Mucosa of stomach (tissue), 1 donor: Measurements from ENCODE around the gene LRRTM4.

ENCODE experiments used
- H3K27me3 ChIP-seq: one replicate; pipeline ENCODE4 v1.7.0; 2013; ENCODE audit warnings: mild to moderate bottlenecking, low read length; ENCODE audit not compliant: control insufficient read depth, insufficient read depth
- H3K36me3 ChIP-seq: one replicate; pipeline ENCODE4 v1.7.0; 2013; ENCODE audit warnings: low read length; ENCODE audit not compliant: control insufficient read depth, insufficient read depth
- H3K4me1 ChIP-seq: one replicate; pipeline ENCODE4 v1.7.0; 2013; ENCODE audit warnings: mild to moderate bottlenecking, low read length; ENCODE audit not compliant: control insufficient read depth, insufficient read depth
- H3K4me3 ChIP-seq: one replicate; pipeline ENCODE4 v1.7.0; 2013; ENCODE audit warnings: low read length
- H3K9ac ChIP-seq: one replicate; pipeline ENCODE4 v1.7.0; 2013; ENCODE audit warnings: mild to moderate bottlenecking, low read length, moderate library complexity
- H3K9me3 ChIP-seq: one replicate; pipeline ENCODE4 v1.7.0; 2013; ENCODE audit warnings: mild to moderate bottlenecking, low read length, moderate library complexity; ENCODE audit not compliant: control insufficient read depth
- donor health status: Pancreatic carcinoma.

LRRTM4 gene

DNA sequence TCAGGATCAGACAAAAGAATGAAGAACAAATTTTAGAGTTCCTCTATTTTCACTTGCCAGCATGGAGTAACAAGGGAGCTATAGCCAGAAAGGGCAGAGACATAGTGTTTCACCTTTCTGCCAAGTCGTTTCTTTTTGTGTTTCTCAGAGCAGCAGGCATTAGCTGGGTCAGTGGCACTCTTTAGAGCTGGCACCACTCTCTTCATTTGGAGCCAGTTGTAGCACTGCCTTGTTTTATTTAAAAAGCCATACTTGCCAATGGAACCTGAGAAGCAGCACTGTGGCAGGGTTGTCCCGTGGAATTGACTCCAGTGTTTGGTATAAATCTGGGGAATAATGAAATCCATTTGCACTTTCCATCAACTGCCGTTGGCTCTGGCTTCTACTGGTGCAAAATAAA, 64.0 kb downstream of the LRRTM4 start:
- no peak overlapping the region for H3K4me3 ChIP-seq
- no peaks in the 10 kb centered on the region for H3K4me1 ChIP-seq
- no peaks in the 10 kb centered on the region for H3K9me3 ChIP-seq
- H3K36me3 ChIP-seq, result no peaks in the 10 kb centered on the region
- no peaks in the 10 kb centered on the region for H3K27me3 ChIP-seq
- no peak overlapping the region for H3K9ac ChIP-seq

DNA sequence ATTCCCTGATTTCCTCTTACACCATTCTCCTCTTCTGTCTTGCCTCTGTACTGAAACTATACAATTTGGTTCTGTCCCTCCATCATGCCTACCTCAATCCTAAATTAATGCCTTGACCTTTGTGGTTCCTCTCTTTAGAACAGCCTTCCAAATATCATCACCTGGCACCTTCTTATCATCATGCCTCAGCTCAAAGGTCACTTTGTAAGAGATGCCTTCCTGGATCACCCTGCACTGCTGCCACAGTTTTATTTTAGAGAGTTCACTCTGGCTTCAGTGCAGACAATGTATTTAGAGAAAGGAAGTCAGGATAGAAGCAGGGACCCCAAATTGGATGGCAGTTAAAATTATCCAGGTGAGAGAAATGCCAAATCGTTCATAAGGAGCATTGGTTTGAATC, 64.5 kb downstream of the LRRTM4 start:
- no peaks in the 10 kb centered on the region for H3K9me3 ChIP-seq
- H3K9ac ChIP-seq, result no peak overlapping the region
- H3K36me3 ChIP-seq, result no peaks in the 10 kb centered on the region
- no peak overlapping the region for H3K4me3 ChIP-seq
- no peaks in the 10 kb centered on the region for H3K27me3 ChIP-seq
- no peaks in the 10 kb centered on the region for H3K4me1 ChIP-seq

DNA sequence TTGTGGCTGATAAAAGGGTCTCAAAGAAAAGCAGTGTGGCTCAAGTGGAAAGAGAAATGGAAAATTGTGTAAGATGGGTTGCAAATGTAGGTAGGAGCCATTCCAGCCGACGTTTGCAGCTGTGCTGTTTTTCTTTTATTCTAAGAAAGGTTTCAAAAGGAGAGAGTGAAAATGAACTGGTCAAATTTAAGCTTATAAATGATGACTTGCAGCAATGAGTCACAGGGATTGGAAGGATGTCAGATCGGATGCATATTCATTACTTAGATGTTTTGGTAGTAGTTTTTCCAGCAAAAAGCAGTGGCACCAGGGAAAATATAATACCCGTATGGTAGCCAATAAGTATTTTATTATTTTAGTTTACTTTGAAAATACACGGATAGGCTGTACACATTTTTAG, 79.1 kb downstream of the LRRTM4 start:
- H3K27me3 ChIP-seq, result no peaks in the 10 kb centered on the region
- no peaks in the 10 kb centered on the region for H3K9me3 ChIP-seq
- H3K36me3 ChIP-seq, result no peaks in the 10 kb centered on the region
- no peak overlapping the region for H3K4me3 ChIP-seq
- H3K4me1 ChIP-seq, result no peaks in the 10 kb centered on the region
- H3K9ac ChIP-seq, result no peak overlapping the region

DNA sequence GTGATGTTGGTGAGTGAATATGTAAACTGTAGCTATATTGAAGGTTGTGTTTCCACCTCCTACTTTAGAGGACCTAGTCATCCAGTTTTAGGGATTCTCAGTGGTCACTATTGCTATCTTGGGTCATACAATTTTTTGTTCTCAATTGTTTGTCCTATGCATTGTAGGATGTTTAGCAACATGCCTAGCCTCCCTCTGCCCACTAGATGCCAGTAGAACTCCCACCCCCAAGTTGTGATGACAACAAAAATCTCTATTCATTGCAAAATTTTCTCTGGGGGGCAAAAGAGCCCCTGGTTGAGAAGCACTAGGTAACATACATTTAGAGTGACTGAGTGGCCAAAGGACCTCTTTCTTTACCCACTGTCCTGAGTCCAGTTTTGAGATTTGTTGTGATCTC, 87.3 kb downstream of the LRRTM4 start:
- Histone ChIP-seq H3K36me3 (no peaks in the 10 kb centered on the region), H3K4me1 (no peaks in the 10 kb centered on the region), H3K9me3 (no peaks in the 10 kb centered on the region), H3K27me3 (no peaks in the 10 kb centered on the region), H3K4me3 (no peak overlapping the region), H3K9ac (no peak overlapping the region)

DNA sequence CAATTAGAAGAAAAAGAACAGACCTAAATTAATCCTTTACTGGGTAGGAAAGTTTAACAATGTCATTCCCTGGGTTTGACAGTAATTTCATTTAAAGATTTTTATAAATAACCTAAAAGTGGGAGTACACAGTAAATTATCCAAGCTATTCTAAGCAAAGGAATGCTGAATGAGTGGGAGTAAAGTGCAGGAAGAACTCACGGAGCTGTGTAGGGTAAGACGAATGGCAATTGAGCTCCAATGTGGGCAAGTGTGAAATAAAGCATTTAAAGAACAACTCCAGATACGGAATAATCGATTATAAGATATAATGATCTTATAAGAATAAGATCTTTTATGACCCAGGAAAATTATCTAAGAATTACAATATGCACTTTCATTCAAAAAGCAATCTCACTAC, 93.2 kb downstream of the LRRTM4 start:
- Histone ChIP-seq H3K9me3 (no peaks in the 10 kb centered on the region), H3K4me3 (no peak overlapping the region), H3K27me3 (no peaks in the 10 kb centered on the region), H3K9ac (no peak overlapping the region), H3K36me3 (no peaks in the 10 kb centered on the region), H3K4me1 (no peaks in the 10 kb centered on the region)

DNA sequence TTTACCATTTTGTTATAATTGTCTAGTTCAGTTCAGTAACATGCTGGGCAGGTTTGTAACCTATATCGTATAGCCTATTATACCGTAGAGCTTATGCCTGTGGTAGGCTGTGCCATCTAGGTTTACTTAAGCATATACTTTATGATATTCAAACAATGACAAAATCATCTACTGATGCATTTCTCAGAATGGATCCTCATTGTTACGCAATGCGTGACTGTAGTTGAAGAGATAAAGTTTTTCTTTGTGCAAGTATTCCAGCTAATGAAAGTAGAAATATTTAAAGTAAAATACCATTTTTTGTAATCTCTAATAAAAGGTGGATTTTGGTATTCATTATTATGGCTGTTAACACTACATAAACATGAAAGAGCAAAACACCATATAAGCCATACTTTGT, 100.2 kb downstream of the LRRTM4 start:
- no peaks in the 10 kb centered on the region for H3K27me3 ChIP-seq
- H3K9ac ChIP-seq, result no peak overlapping the region
- H3K9me3 ChIP-seq, result no peaks in the 10 kb centered on the region
- no peaks in the 10 kb centered on the region for H3K4me1 ChIP-seq
- H3K4me3 ChIP-seq, result no peak overlapping the region
- H3K36me3 ChIP-seq, result no peaks in the 10 kb centered on the region

DNA sequence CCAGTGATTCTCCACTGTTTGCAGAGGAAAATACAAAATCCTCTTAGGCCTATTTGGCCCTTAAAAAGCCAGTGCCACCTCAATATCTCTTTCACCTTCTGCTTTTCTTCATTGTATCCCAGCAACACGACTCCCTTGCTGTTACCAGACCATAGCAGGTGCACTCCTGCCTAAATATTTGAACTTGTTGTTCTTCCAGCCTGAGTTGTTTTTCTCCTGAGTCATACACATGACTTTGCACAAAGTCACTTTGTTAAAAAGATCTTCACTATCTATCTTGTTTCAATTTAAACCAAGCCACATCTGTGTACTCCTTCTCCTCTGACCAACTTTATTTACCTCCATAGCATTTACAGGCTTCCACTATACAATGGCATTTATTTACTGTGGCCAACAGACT, 103.6 kb downstream of the LRRTM4 start:
- no peaks in the 10 kb centered on the region for H3K4me1 ChIP-seq
- H3K9ac ChIP-seq, result no peak overlapping the region
- no peaks in the 10 kb centered on the region for H3K36me3 ChIP-seq
- no peak overlapping the region for H3K4me3 ChIP-seq
- no peaks in the 10 kb centered on the region for H3K9me3 ChIP-seq
- no peaks in the 10 kb centered on the region for H3K27me3 ChIP-seq

DNA sequence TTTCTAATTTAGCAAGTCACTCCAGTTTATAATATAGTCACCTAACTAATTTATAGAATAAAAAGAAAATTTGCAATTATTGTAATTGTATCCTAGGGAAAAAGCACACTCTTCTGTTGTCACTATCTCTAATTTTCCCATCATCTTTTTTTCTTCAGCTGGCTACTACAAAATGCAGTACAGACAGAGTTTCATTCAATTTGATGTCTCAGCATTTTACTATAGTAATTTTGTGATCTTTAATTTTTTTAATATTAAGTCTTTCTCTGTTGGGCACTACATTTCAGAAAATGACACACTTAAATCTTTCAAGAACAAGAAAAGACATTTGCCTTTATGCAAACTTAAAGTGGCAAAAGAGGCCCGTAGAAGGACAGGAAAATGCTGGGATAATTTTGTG, 118.0 kb downstream of the LRRTM4 start:
- Histone ChIP-seq H3K9me3 (no peaks in the 10 kb centered on the region), H3K9ac (no peak overlapping the region), H3K27me3 (no peaks in the 10 kb centered on the region), H3K4me1 (no peaks in the 10 kb centered on the region), H3K4me3 (no peak overlapping the region), H3K36me3 (no peaks in the 10 kb centered on the region)

DNA sequence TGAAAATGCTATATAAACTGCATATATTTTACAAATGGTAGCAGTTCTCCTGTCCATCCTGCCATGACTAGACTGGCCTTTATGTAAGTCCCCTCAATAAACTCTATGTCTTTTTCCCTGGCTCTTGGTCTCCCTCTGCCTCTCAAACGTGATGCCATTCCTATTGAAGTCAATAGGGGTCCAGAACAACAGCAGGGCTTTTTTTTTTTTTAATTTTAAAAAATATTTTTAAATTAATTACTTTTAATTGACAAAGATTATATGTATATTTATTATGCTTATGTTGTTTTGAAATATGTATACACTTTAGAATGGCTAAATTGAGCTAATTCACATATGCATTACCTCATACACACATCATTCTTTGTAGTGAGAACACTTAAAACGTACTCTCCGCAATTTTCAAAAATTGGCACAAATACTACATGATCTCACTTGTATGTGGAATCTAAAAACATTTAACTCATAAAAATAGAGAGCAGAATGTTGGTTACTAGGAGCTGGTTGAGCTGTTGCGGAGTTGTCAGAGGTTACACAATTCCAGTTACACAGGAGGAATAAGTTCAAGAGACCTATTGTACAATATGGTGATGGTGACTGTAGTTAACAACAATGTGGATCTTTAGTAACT, 123.1 kb downstream of the LRRTM4 start:
- Histone ChIP-seq H3K27me3 (no peaks in the 10 kb centered on the region), H3K9ac (no peak overlapping the region), H3K36me3 (no peaks in the 10 kb centered on the region), H3K9me3 (no peaks in the 10 kb centered on the region), H3K4me1 (no peaks in the 10 kb centered on the region), H3K4me3 (no peak overlapping the region)

DNA sequence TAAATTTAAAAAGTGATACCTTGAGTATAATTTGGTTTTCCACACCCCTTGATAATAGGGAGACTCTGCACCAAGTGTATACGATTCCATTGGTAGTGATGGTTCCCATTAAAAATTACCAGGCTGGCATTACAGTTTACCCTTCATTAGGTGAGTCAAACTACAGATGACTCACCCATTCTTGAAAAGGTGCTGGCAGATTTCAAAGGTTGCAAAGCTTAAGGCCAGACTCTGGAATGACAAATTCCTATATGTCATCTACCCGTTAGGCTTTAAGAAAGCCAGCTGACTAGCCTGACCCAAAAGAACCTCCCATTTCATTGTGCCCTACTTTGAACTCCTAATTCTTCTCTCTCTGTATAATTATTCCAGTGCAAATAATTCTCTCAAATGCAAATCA, 124.4 kb downstream of the LRRTM4 start:
- Histone ChIP-seq H3K4me3 (no peak overlapping the region), H3K4me1 (no peaks in the 10 kb centered on the region), H3K9me3 (no peaks in the 10 kb centered on the region), H3K27me3 (no peaks in the 10 kb centered on the region), H3K36me3 (no peaks in the 10 kb centered on the region), H3K9ac (no peak overlapping the region)

DNA sequence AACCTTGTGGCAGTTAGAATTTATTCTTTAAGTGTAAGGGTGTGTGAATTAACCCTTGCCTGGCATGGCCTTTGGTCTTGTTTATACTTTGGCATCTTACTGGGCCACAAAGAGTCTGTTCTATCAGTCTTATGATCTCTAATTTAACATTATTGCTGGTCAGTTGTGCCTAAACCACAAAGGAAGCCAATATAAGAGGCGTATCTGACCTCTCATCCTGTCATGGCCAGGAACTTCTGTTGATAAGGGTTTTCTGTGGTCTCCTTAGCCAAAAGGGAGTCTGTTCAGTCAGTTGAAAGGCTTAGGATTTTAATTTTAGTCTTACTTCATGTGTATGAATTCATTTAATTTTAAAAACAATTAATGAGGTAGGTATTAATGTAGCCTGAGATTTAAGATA, 127.2 kb downstream of the LRRTM4 start:
- Histone ChIP-seq H3K4me1 (no peaks in the 10 kb centered on the region), H3K9ac (no peak overlapping the region), H3K27me3 (no peaks in the 10 kb centered on the region), H3K4me3 (no peak overlapping the region), H3K36me3 (no peaks in the 10 kb centered on the region), H3K9me3 (no peaks in the 10 kb centered on the region)

DNA sequence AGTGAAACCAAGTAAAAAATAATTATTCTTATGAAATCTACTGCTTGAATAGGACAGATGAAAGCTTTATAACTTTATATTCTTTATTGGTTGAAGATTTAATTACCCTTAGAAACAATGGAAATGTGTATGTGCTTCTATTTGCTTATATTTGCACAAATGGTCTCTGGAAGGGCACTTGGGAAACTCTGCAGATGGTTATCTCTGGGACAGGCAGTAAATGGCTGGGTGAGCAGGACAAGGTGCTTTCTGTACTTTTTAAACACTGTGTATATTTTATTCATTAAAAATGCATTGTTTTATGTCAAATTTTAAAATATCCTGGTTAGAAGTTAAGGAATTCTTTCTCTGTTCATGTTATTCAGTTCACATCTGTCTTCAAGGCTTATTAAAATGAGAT, 131.1 kb downstream of the LRRTM4 start:
- no peaks in the 10 kb centered on the region for H3K4me1 ChIP-seq
- no peak overlapping the region for H3K4me3 ChIP-seq
- H3K27me3 ChIP-seq, result no peaks in the 10 kb centered on the region
- H3K9ac ChIP-seq, result no peak overlapping the region
- H3K36me3 ChIP-seq, result no peaks in the 10 kb centered on the region
- no peaks in the 10 kb centered on the region for H3K9me3 ChIP-seq

DNA sequence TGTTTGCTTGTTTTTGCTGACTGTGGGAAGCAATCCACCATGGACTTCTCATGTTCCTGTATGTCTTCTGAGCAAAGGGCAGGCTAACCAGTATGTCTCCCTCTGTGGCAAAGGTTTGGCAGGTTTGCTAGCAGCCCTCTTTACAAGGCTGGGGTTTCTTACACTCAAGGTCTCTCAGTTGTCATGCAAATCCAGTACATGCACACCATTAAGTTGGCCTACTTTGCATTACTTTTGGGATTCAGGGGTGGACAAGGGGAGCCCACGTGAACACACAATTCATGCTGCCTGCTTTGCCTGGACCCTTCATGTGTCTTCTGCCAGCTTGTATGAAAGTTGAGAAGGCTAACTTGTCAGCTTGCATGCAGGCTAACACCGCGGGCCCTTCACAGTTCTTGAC, 134.9 kb downstream of the LRRTM4 start:
- H3K4me1 ChIP-seq, result no peaks in the 10 kb centered on the region
- H3K9me3 ChIP-seq, result no peaks in the 10 kb centered on the region
- no peak overlapping the region for H3K4me3 ChIP-seq
- H3K27me3 ChIP-seq, result no peaks in the 10 kb centered on the region
- H3K9ac ChIP-seq, result no peak overlapping the region
- H3K36me3 ChIP-seq, result no peaks in the 10 kb centered on the region
